ENCODE data around the gene QRFP. TPM values are rescaled to one million over a fixed set of nuclear protein-coding genes. Genes with fewer than 3 reads are reported as not detected.

QRFP gene
- total RNA-seq, 4 donors from 2014 or later: not detected

GRCh38 chr9:130937146-130938076 lies 40.8 kb upstream of the QRFP start:
- peaks cover 81 to 89% (median 81%) of the 10 kb centered on the region in 3 donors for H3K27me3 ChIP-seq
- DNase-seq: no peak

GRCh38 chr9:130936285-130937117 lies 39.9 kb upstream of the QRFP start:
- in situ Hi-C loops (cut with MboI; ENCODE audit: low sequenced_read_pairs in 4 of 4) (no loop called here), intact Hi-C loops (cut with DNase I; ENCODE audit: low total_unique reads) (no loop called here)
- Histone ChIP-seq H3K27ac (no peak overlapping the region), H3K36me3 (no peaks in the 10 kb centered on the region), H3K4me3 (no peak overlapping the region), H3K9me3 (no peaks in the 10 kb centered on the region), H3K27me3 (peaks cover 74 to 87% (median 84%) of the 10 kb centered on the region in 3 donors), H3K4me1 (peaks cover 0 to 7% of the 10 kb centered on the region in 2 donors)
- DNase-seq (no peak), ATAC-seq (no peak)
- TF ChIP-seq POLR2A (IDR thresholded peaks at IDR 0.05): no peak
- TF ChIP-seq, protein P1, sequence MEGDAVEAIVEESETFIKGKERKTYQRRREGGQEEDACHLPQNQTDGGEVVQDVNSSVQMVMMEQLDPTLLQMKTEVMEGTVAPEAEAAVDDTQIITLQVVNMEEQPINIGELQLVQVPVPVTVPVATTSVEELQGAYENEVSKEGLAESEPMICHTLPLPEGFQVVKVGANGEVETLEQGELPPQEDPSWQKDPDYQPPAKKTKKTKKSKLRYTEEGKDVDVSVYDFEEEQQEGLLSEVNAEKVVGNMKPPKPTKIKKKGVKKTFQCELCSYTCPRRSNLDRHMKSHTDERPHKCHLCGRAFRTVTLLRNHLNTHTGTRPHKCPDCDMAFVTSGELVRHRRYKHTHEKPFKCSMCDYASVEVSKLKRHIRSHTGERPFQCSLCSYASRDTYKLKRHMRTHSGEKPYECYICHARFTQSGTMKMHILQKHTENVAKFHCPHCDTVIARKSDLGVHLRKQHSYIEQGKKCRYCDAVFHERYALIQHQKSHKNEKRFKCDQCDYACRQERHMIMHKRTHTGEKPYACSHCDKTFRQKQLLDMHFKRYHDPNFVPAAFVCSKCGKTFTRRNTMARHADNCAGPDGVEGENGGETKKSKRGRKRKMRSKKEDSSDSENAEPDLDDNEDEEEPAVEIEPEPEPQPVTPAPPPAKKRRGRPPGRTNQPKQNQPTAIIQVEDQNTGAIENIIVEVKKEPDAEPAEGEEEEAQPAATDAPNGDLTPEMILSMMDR (IDR thresholded peaks at IDR 0.05 in 4 of 5, conservative IDR thresholded peaks at IDR 0.05 in 1 of 5): no peak

More at GRCh38 chr9:130937146-130938076, 40.8 kb upstream of the QRFP start:
- no peak for TF ChIP-seq POLR2A (IDR thresholded peaks at IDR 0.05)
- TF ChIP-seq, protein P1 (IDR thresholded peaks at IDR 0.05 in 4 of 5, conservative IDR thresholded peaks at IDR 0.05 in 1 of 5): no peak
- no peak overlapping the region for H3K27ac ChIP-seq
- peaks cover 0 to 7% of the 10 kb centered on the region in 2 donors for H3K4me1 ChIP-seq
- intact Hi-C loops (cut with DNase I; ENCODE audit: low total_unique reads) (no loop called here), in situ Hi-C loops (cut with MboI; ENCODE audit: low sequenced_read_pairs in 4 of 4) (no loop called here)
- H3K36me3 ChIP-seq: no peaks in the 10 kb centered on the region
- ATAC-seq: no peak
- H3K9me3 ChIP-seq: no peaks in the 10 kb centered on the region
- H3K4me3 ChIP-seq: no peak overlapping the region

- TF ChIP-seq POLR2A (IDR thresholded peaks at IDR 0.05): no peak
- TF ChIP-seq, protein P1 (IDR thresholded peaks at IDR 0.05 in 4 of 5, conservative IDR thresholded peaks at IDR 0.05 in 1 of 5): no peak
- H3K4me3 ChIP-seq: no peak overlapping the region
- in situ Hi-C loops (cut with MboI; ENCODE audit: low sequenced_read_pairs in 4 of 4): no loop called here
- DNase-seq (no peak), ATAC-seq (no peak)
- peaks cover 66 to 80% (median 79%) of the 10 kb centered on the region in 3 donors for H3K27me3 ChIP-seq
- H3K27ac ChIP-seq: no peak overlapping the region
- intact Hi-C loops (cut with DNase I; ENCODE audit: low total_unique reads): no loop called here
- H3K36me3 ChIP-seq: no peaks in the 10 kb centered on the region
- H3K9me3 ChIP-seq: no peaks in the 10 kb centered on the region
- H3K4me1 ChIP-seq: peaks cover 0 to 7% of the 10 kb centered on the region in 2 donors
Observed at GRCh38 chr9:130935648-130936271, 39.1 kb upstream of the QRFP start.

- H3K27me3 ChIP-seq: peaks cover 58 to 72% (median 71%) of the 10 kb centered on the region in 3 donors
- no peaks in the 10 kb centered on the region for H3K9me3 ChIP-seq
- ATAC-seq: no peak
- in situ Hi-C loops (cut with MboI; ENCODE audit: low sequenced_read_pairs in 4 of 4) (no loop called here), intact Hi-C loops (cut with DNase I; ENCODE audit: low total_unique reads) (no loop called here)
- no peak overlapping the region for H3K4me3 ChIP-seq
- no peak for TF ChIP-seq POLR2A (IDR thresholded peaks at IDR 0.05)
- no peak overlapping the region for H3K27ac ChIP-seq
- DNase-seq: no peak
- no peaks in the 10 kb centered on the region for H3K36me3 ChIP-seq
- H3K4me1 ChIP-seq: peaks cover 0 to 7% of the 10 kb centered on the region in 2 donors
Observed at GRCh38 chr9:130934702-130935647, 38.4 kb upstream of the QRFP start.

Data from gastrocnemius medialis (tissue), 4 donors.